H1 (cell line): ENCODE data around the gene BCL2L12. TPM values are rescaled to one million over a fixed set of nuclear protein-coding genes. Genes with fewer than 3 reads are reported as not detected.

ENCODE experiments used
- CHD1 ChIP-seq: IDR thresholded peaks from 2 replicates; pipeline ENCODE4 v1.6.1; 2012; ENCODE audit warnings: low read depth, low read length, improper control_type of control experiment
- HDAC6 ChIP-seq: IDR thresholded peaks from one replicate; pipeline ENCODE4 v1.7.1; 2012; ENCODE audit warnings: low read depth, mild to moderate bottlenecking, inconsistent platforms, low read length, moderate library complexity
- JUN ChIP-seq: IDR thresholded peaks from 2 replicates; pipeline ENCODE4 v1.6.1; 2011; ENCODE audit warnings: low read depth, mild to moderate bottlenecking, improper control_type of control experiment, low read length
- KDM5A ChIP-seq: fragments of 200-600 bp; IDR thresholded peaks from 2 replicates; pipeline ENCODE4 v1.7.1; 2012; ENCODE audit warnings: mild to moderate bottlenecking, low read length, inconsistent platforms, mixed read lengths
- MAFK ChIP-seq: IDR thresholded peaks from 2 replicates; pipeline ENCODE4 v1.6.1; 2012; ENCODE audit warnings: low read depth, mild to moderate bottlenecking, improper control_type of control experiment, low read length
- NANOG ChIP-seq: IDR thresholded peaks from 2 replicates; pipeline ENCODE4 v1.6.1; 2011; ENCODE audit warnings: low read length, low read depth, mild to moderate bottlenecking, inconsistent platforms; ENCODE audit not compliant: insufficient read depth, poor library complexity, severe bottlenecking
- POLR2A ChIP-seq, 2 experiments: IDR thresholded peaks; 1 replicate in 1 of 2; 2 replicates in 1 of 2; pipeline ENCODE4 v1.6.1; 2011; ENCODE audit warnings: low read depth in 2 of 2, low read length in 2 of 2, mild to moderate bottlenecking in 2 of 2; ENCODE audit errors: control extremely low read depth in 1 of 2
- POU5F1 ChIP-seq: IDR thresholded peaks from 2 replicates; pipeline ENCODE4 v1.6.1; 2011; ENCODE audit warnings: low read depth, mild to moderate bottlenecking, low read length, moderate library complexity
- RXRA ChIP-seq: IDR thresholded peaks from 2 replicates; pipeline ENCODE4 v1.6.1; 2011; ENCODE audit warnings: low read depth, mild to moderate bottlenecking, low read length, moderate library complexity; ENCODE audit not compliant: insufficient read depth
- TCF12 ChIP-seq: IDR thresholded peaks from 2 replicates; pipeline ENCODE4 v1.6.1; 2011; ENCODE audit warnings: low read depth, mild to moderate bottlenecking, low read length
- YY1 ChIP-seq: IDR thresholded peaks from 2 replicates; pipeline ENCODE4 v1.6.1; 2011; ENCODE audit warnings: low read depth, mild to moderate bottlenecking, low read length
- polyA plus RNA-seq, 7 experiments: library from polyadenylated mRNA; depleted of rRNA in 3 of 7; stranded (reverse) in 5 of 7; unstranded in 2 of 7; fragments of >200 nt in 5 of 7; fragments of 200-250 nt in 2 of 7; gene quantifications; 1 replicate in 5 of 7; 2 replicates in 1 of 7; 4 replicates in 1 of 7; pipeline versions ENCODE4 v1.2.1 to v1.2.3, GENCODE V29; 2011 to 2013; ENCODE audit warnings: missing spikeins in 2 of 7, mixed read lengths in 2 of 7
- total RNA-seq: library from RNA; stranded (reverse); fragmentation: NEBNext Ultra II Directional; extraction: Animal tissue kit (Norgen Biotek cat#: 25700); gene quantifications from 2 replicates; pipeline ENCODE4 v1.2.1, GENCODE V29; 2021
- TF ChIP-seq, protein P1 (sequence below): fragments of 300-600 bp; sonication (generic); IDR thresholded peaks from 2 replicates; pipeline ENCODE4 v1.7.1; 2012; ENCODE audit warnings: low read length, moderate library complexity, mild to moderate bottlenecking, inconsistent platforms; ENCODE audit not compliant: insufficient replicate concordance

The BCL2L12 gene
- total and polyA plus RNA-seq, 2 of the 8 experiments (the other 6 are each of a cell fraction or from before 2014, with no cell fraction given), result 126 to 209 TPM

DNA sequence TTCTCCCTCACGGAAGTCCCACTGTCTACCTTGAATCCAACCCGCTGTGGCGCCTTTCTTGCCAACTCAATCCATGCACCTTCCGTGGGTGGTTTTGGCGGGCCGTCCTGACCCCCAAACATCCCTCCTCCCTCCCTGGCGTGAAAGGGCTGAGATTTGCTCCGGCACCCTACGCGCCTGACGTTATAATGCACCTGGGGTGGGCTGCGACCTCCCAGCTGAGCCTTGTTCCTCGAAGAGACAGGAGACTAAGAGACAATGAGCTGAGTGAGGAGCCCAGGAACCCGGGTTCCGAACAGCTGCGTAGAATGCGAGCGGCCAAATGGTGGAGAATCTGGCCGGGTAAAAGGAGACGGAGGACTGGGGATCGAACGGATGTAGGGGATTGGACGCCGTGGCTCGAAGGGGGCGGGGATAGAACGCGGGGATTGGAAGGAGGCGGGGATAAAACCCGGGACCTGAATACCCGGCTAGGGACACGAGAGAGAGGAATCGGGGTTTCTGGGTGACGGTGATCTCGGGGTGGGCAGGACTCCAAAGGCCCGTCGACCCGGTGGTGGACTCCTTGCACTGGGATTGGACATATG is 25.0 kb downstream of the BCL2L12 start, which contains the start of gene CPT1C (continued):
- TF ChIP-seq, protein P1, sequence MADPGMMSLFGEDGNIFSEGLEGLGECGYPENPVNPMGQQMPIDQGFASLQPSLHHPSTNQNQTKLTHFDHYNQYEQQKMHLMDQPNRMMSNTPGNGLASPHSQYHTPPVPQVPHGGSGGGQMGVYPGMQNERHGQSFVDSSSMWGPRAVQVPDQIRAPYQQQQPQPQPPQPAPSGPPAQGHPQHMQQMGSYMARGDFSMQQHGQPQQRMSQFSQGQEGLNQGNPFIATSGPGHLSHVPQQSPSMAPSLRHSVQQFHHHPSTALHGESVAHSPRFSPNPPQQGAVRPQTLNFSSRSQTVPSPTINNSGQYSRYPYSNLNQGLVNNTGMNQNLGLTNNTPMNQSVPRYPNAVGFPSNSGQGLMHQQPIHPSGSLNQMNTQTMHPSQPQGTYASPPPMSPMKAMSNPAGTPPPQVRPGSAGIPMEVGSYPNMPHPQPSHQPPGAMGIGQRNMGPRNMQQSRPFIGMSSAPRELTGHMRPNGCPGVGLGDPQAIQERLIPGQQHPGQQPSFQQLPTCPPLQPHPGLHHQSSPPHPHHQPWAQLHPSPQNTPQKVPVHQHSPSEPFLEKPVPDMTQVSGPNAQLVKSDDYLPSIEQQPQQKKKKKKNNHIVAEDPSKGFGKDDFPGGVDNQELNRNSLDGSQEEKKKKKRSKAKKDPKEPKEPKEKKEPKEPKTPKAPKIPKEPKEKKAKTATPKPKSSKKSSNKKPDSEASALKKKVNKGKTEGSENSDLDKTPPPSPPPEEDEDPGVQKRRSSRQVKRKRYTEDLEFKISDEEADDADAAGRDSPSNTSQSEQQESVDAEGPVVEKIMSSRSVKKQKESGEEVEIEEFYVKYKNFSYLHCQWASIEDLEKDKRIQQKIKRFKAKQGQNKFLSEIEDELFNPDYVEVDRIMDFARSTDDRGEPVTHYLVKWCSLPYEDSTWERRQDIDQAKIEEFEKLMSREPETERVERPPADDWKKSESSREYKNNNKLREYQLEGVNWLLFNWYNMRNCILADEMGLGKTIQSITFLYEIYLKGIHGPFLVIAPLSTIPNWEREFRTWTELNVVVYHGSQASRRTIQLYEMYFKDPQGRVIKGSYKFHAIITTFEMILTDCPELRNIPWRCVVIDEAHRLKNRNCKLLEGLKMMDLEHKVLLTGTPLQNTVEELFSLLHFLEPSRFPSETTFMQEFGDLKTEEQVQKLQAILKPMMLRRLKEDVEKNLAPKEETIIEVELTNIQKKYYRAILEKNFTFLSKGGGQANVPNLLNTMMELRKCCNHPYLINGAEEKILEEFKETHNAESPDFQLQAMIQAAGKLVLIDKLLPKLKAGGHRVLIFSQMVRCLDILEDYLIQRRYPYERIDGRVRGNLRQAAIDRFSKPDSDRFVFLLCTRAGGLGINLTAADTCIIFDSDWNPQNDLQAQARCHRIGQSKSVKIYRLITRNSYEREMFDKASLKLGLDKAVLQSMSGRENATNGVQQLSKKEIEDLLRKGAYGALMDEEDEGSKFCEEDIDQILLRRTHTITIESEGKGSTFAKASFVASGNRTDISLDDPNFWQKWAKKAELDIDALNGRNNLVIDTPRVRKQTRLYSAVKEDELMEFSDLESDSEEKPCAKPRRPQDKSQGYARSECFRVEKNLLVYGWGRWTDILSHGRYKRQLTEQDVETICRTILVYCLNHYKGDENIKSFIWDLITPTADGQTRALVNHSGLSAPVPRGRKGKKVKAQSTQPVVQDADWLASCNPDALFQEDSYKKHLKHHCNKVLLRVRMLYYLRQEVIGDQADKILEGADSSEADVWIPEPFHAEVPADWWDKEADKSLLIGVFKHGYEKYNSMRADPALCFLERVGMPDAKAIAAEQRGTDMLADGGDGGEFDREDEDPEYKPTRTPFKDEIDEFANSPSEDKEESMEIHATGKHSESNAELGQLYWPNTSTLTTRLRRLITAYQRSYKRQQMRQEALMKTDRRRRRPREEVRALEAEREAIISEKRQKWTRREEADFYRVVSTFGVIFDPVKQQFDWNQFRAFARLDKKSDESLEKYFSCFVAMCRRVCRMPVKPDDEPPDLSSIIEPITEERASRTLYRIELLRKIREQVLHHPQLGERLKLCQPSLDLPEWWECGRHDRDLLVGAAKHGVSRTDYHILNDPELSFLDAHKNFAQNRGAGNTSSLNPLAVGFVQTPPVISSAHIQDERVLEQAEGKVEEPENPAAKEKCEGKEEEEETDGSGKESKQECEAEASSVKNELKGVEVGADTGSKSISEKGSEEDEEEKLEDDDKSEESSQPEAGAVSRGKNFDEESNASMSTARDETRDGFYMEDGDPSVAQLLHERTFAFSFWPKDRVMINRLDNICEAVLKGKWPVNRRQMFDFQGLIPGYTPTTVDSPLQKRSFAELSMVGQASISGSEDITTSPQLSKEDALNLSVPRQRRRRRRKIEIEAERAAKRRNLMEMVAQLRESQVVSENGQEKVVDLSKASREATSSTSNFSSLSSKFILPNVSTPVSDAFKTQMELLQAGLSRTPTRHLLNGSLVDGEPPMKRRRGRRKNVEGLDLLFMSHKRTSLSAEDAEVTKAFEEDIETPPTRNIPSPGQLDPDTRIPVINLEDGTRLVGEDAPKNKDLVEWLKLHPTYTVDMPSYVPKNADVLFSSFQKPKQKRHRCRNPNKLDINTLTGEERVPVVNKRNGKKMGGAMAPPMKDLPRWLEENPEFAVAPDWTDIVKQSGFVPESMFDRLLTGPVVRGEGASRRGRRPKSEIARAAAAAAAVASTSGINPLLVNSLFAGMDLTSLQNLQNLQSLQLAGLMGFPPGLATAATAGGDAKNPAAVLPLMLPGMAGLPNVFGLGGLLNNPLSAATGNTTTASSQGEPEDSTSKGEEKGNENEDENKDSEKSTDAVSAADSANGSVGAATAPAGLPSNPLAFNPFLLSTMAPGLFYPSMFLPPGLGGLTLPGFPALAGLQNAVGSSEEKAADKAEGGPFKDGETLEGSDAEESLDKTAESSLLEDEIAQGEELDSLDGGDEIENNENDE, result no peak
- 0 out of 2 replicates have a peak, but pooled peaks have one; percentile 50 for TF ChIP-seq TCF12
- no peak for TF ChIP-seq POU5F1
- TF ChIP-seq KDM5A, result no peak
- TF ChIP-seq POLR2A (IDR thresholded peaks at IDR 0.05; ENCODE audit: control extremely low read depth in 1 of 2, low read depth in 2 of 2, low read length in 2 of 2), result peak; percentile 81; a peak in 2 of 3 replicates
- TF ChIP-seq MAFK, result no peak
- no peak for TF ChIP-seq HDAC6
- no peak for TF ChIP-seq CHD1
- TF ChIP-seq RXRA, result no peak
- TF ChIP-seq JUN, result no peak
- TF ChIP-seq YY1, result no peak
- no peak for TF ChIP-seq NANOG
